Stimulated activated CD8-positive, alpha-beta memory T cell treated with anti-CD3 and anti-CD28 coated beads, Interleukin-15, amount 100 ng/mL, for 4 hours (primary cell): ENCODE results near the gene ASB8.

Source experiments
- DNase-seq, 2 donors: peaks; one replicate each; pipeline ENCODE4 v3.0.0-alpha.2; 2020; ENCODE audit warnings: low read depth in 2 of 2

Gene ASB8

DNA sequence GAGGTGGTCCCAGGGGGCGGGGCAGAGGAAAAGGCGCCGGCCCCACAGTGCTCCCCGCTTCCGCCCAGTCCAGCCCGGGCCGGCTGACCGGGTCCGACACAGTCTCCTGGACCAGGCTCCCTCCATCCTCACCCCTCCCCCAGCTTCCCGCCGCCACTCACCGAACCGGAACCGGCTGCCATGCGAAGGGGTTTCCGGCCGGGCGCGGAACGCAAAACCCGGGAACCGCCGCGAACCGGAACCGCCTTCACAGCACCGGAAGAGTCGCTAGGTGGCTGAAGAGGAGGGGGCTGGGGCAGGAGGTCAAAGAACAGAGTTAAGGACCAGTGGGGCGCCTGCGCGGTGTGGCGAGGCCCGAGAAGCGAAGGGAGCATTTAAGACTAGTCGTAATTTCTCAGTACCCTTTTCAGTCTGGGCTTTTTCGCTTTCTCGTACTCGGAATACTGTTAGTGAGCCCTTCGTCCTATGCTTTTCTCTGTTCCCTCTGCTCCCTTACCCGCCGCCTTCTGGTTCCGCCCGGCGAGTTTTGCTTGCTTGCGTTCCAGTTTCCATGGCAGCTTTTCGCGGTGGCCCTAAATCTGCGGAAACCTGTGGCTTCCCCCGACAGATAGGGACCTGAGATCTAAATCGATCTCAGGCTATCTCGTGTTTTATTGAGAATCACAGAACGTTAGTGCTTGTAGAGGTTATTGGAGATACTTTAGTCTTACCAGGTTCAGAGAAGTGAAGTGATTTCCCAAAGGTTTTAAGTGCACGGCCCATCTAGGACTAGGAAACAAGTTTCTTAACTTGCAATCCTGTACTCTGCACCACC is 51.2 kb downstream of the ASB8 start, which contains the start of gene SENP1:
SENP1 (minus strand) TSS at position 213 of the 814 bp plus-strand sequence. CDS start 4,607 bp downstream, outside the sequence.
- DNase-seq = peak; percentile 78 to 80

DNA sequence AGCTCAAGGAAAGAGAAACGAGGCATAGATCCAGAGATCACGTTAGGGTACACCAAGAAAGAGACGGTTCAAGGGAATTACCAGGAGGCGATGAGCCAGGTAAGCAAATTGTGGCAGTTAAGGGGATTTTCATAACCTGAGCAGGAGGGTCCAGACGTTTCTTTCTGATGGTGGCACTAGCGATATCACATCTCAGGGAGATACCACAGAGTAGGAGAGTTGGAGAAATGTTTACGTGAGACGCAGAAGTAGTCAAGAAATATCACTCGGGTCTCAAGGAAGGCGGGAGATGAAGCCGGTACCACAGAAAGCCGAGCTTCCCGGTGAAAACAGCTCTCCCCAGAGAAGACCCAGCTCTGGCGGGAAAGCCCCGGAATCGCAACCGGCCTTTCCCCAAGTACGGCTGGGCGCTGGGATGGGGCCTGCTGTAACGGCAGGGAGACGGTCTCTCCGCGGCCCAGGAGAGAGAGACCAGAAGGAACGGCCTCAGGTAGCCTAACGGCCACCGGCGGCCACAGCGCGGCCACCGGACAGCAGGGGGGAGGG is 51.9 kb downstream of the ASB8 start:
- DNase-seq = peak in 1 of 2 donors; percentile 13

DNA sequence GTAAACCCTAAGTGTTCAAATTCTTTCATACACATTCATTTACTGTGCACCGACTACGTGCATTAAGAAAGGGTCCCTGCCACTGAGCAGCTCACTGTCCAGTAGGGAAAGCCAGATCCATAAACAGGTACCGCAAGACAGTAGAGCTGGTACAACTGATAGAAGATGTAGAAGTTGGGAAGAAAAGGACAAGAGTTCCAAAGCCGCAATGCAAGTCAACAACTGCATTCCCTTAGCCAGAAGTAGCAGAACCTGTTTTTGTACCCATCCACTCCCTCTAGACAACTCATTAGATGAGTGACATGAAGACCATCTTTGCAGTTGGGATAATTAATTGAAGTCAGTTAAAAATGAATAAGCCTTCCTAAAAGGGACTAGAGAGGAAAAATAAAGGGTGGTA is 52.8 kb downstream of the ASB8 start:
- no peak for DNase-seq
